WTC11 (cell line): ENCODE results near the gene C2CD4A. TPM values are rescaled to one million over a fixed set of nuclear protein-coding genes. Genes with fewer than 3 reads are reported as not detected.

Experiments used
- ATAC-seq: fragments of 200-7000 bp; cut with Tn5 transposase; 2 replicates; pipeline ENCODE4 v1.10.0; 2021; ENCODE audit warnings: mild to moderate bottlenecking, moderate library complexity
- CTCF ChIA-PET: fragments of 300-600 bp; sonication (Branson Sonifier 250); formaldehyde crosslinking; loops from one replicate; lab custom pipeline; 2021; ENCODE audit warnings: antibody characterized with exemption; lab: Charles Lee
- POLR2A ChIA-PET: fragments of 350-600 bp; sonication (Branson Sonifier 250); formaldehyde crosslinking; loops from one replicate; lab custom pipeline; 2021; ENCODE audit warnings: antibody characterized with exemption; lab: Charles Lee
- DNase-seq: peaks from one replicate; pipeline ENCODE4 v3.0.0; 2021; ENCODE audit warnings: low spot score
- H3K27ac Mint-ChIP-seq: 2 replicates; pipeline ENCODE4 v1.8.0; 2021; ENCODE audit warnings: mixed read lengths
- H3K27me3 Mint-ChIP-seq: 2 replicates; pipeline ENCODE4 v1.8.0; 2021; ENCODE audit warnings: low read depth, mild to moderate bottlenecking, moderate library complexity, mixed read lengths
- H3K36me3 Mint-ChIP-seq: 2 replicates; pipeline ENCODE4 v1.8.0; 2021; ENCODE audit warnings: mixed read lengths
- H3K4me1 Mint-ChIP-seq: 2 replicates; pipeline ENCODE4 v1.8.0; 2022; ENCODE audit warnings: mixed read lengths
- H3K4me3 Mint-ChIP-seq: 2 replicates; pipeline ENCODE4 v1.8.0; 2021; ENCODE audit warnings: mild to moderate bottlenecking, moderate library complexity, mixed read lengths
- H3K9me3 Mint-ChIP-seq: 2 replicates; pipeline ENCODE4 v1.8.0; 2021; ENCODE audit warnings: mixed read lengths
- ATF2 ChIP-seq: sonication (generic); formaldehyde crosslinking; IDR thresholded peaks from 2 replicates; pipeline ENCODE4 v1.8.1; 2022; ENCODE audit warnings: low read depth, missing genetic modification reagents, borderline replicate concordance
- ATF6 ChIP-seq: sonication (generic); formaldehyde crosslinking; IDR thresholded peaks from 2 replicates; pipeline ENCODE4 v1.8.1; 2023; ENCODE audit warnings: mild to moderate bottlenecking, missing genetic modification reagents
- E2F4 ChIP-seq: sonication (generic); formaldehyde crosslinking; IDR thresholded peaks from 2 replicates; pipeline ENCODE4 v1.8.1; 2022; ENCODE audit warnings: low read depth, mild to moderate bottlenecking, moderate library complexity, missing genetic modification reagents, borderline replicate concordance
- FOXJ3 ChIP-seq: sonication (generic); formaldehyde crosslinking; IDR thresholded peaks from 2 replicates; pipeline ENCODE4 v1.9.0; 2021; ENCODE audit warnings: missing genetic modification reagents, mild to moderate bottlenecking, borderline replicate concordance
- NR2C2 ChIP-seq: sonication (generic); formaldehyde crosslinking; IDR thresholded peaks from 2 replicates; pipeline ENCODE4 v1.8.0; 2022; ENCODE audit warnings: mild to moderate bottlenecking, missing genetic modification reagents
- RORB ChIP-seq: fragments of 250-450 bp; sonication (Bioruptor Pico); IDR thresholded peaks from 2 replicates; pipeline ENCODE4 v1.9.0; 2021; ENCODE audit warnings: mild to moderate bottlenecking
- SMAD3 ChIP-seq: sonication (generic); formaldehyde crosslinking; IDR thresholded peaks from 2 replicates; pipeline ENCODE4 v1.8.0; 2022; ENCODE audit warnings: missing genetic modification reagents, mild to moderate bottlenecking, borderline replicate concordance
- TCF7 ChIP-seq: sonication (generic); formaldehyde crosslinking; IDR thresholded peaks from 2 replicates; pipeline ENCODE4 v1.8.0; 2022; ENCODE audit warnings: mild to moderate bottlenecking, low read depth, missing genetic modification reagents, moderate library complexity
- ZNF263 ChIP-seq: sonication (generic); formaldehyde crosslinking; IDR thresholded peaks from 2 replicates; pipeline ENCODE4 v1.8.1; 2022; ENCODE audit warnings: low read depth, mild to moderate bottlenecking, moderate library complexity, missing genetic modification reagents
- ZNF671 ChIP-seq: fragments of 250-450 bp; sonication (Bioruptor Pico); IDR thresholded peaks from 2 replicates; pipeline ENCODE4 v1.8.0; 2021; ENCODE audit warnings: mild to moderate bottlenecking
- total RNA-seq: library from RNA; stranded (reverse); gene quantifications from 3 replicates; pipeline ENCODE4 v1.2.3, GENCODE V29; 2021
- TF ChIP-seq, protein P1 (sequence below): sonication (generic); formaldehyde crosslinking; IDR thresholded peaks from 2 replicates; pipeline ENCODE4 v1.8.0; 2022; ENCODE audit warnings: mild to moderate bottlenecking, missing genetic modification reagents
- TF ChIP-seq, protein P2 (sequence below): fragments of 250-450 bp; sonication (Bioruptor Pico); IDR thresholded peaks from 2 replicates; pipeline ENCODE4 v1.9.0; 2021; ENCODE audit warnings: moderate library complexity, mild to moderate bottlenecking, inconsistent platforms, borderline replicate concordance
- TF ChIP-seq, protein P3 (sequence below): fragments of 250-450 bp; sonication (Bioruptor Pico); conservative IDR thresholded peaks from 2 replicates; pipeline ENCODE4 v1.9.0; 2021; ENCODE audit warnings: mild to moderate bottlenecking
- TF ChIP-seq, protein P4 (sequence below): sonication (generic); formaldehyde crosslinking; IDR thresholded peaks from 2 replicates; pipeline ENCODE4 v1.8.0; 2022; ENCODE audit warnings: mild to moderate bottlenecking, missing genetic modification reagents

C2CD4A gene
- total RNA-seq, 1 experiment from 2014 or later = 0.42 TPM

GRCh38 chr15:62052713-62053112, 14.1 kb upstream of the C2CD4A start:
- H3K4me1 Mint-ChIP-seq = peaks cover 8% of the 10 kb centered on the region; the same call in 1 of the 2 replicates

More at GRCh38 chr15:62052713-62053112, 14.1 kb upstream of the C2CD4A start:
- Mint-ChIP-seq H3K27me3 (no peaks in the 10 kb centered on the region), H3K36me3 (peaks cover 3% of the 10 kb centered on the region), H3K4me3 (no peak overlapping the region), H3K27ac (no peak overlapping the region), H3K9me3 (0 out of 2 replicates have a peak, but pooled peaks cover 6% of the 10 kb centered on the region)
- ATAC-seq = no peak
- DNase-seq = no peak
- ChIA-PET POLR2A (no interaction called here), CTCF (interaction anchor here (0.7 kb wide), 1 partner anchor 292 kb away, joined by 3 read pairs; no protein-coding TSS in a partner anchor)
- no peak for TF ChIP-seq FOXJ3 (CRISPR knock-in tag)
- TF ChIP-seq, protein P1, sequence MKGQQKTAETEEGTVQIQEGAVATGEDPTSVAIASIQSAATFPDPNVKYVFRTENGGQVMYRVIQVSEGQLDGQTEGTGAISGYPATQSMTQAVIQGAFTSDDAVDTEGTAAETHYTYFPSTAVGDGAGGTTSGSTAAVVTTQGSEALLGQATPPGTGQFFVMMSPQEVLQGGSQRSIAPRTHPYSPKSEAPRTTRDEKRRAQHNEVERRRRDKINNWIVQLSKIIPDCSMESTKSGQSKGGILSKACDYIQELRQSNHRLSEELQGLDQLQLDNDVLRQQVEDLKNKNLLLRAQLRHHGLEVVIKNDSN (CRISPR knock-in tag) = no peak
- TF ChIP-seq, protein P2, sequence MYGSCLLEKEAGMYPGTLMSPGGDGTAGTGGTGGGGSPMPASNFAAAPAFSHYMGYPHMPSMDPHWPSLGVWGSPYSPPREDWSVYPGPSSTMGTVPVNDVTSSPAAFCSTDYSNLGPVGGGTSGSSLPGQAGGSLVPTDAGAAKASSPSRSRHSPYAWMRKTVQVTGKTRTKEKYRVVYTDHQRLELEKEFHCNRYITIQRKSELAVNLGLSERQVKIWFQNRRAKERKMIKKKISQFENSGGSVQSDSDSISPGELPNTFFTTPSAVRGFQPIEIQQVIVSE (CRISPR knock-in tag) = no peak
- no peak for TF ChIP-seq SMAD3
- no peak for TF ChIP-seq ZNF263 (CRISPR knock-in tag)
- TF ChIP-seq, protein P3, sequence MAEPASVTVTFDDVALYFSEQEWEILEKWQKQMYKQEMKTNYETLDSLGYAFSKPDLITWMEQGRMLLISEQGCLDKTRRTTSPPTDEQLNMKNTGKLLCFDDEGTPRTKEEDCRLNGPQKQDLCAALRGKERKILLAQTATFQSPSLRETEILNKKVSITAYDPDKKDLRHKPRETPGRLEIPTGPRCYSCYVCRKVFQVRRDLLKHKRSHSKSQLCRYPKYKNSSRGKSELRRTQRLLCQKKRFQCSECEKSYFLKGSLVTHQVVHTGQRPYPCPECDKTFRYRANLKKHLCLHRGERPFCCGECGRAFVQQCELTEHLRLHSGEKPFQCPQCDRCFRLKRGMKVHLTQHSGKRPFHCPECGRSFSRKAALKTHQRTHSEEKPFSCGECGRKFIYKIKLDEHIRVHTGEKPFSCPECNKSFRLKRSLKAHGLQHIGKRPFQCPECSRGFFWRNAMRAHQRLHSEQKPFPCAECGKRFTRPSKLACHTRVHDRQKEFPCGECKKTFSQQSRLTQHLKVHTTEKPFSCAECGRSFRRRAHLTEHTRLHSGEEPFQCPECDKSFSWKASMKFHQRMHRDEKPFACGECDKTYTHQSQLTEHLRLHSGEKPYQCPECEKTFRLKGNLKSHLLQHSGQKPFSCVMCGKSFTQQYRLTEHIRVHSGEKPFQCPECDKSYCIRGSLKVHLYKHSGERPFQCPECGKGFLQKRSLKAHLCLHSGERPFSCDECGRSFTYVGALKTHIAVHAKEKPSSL (CRISPR knock-in tag) = no peak
- no peak for TF ChIP-seq NR2C2 (CRISPR knock-in tag)
- no peak for TF ChIP-seq ZNF671 (CRISPR knock-in tag)
- no peak for TF ChIP-seq TCF7 (CRISPR knock-in tag)
- no peak for TF ChIP-seq RORB (CRISPR knock-in tag)
- no peak for TF ChIP-seq E2F4
- TF ChIP-seq ATF6 (CRISPR knock-in tag) = no peak
- no peak for TF ChIP-seq ATF2
- TF ChIP-seq, protein P4, sequence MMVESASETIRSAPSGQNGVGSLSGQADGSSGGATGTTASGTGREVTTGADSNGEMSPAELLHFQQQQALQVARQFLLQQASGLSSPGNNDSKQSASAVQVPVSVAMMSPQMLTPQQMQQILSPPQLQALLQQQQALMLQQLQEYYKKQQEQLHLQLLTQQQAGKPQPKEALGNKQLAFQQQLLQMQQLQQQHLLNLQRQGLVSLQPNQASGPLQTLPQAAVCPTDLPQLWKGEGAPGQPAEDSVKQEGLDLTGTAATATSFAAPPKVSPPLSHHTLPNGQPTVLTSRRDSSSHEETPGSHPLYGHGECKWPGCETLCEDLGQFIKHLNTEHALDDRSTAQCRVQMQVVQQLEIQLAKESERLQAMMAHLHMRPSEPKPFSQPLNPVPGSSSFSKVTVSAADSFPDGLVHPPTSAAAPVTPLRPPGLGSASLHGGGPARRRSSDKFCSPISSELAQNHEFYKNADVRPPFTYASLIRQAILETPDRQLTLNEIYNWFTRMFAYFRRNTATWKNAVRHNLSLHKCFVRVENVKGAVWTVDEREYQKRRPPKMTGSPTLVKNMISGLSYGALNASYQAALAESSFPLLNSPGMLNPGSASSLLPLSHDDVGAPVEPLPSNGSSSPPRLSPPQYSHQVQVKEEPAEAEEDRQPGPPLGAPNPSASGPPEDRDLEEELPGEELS (CRISPR knock-in tag) = no peak
